Body of pancreas (tissue), 4 donors: Measurements from ENCODE around the gene COL7A1.

ENCODE experiments used
- CTCF ChIP-seq, 7 experiments: fragments of 450-650 bp in 4 of 7; fragments of 200-600 bp in 3 of 7; sonication (generic) in 3 of 7; IDR thresholded peaks; one replicate each; pipeline ENCODE4 v1.5.1; 2016 to 2019; ENCODE audit warnings: antibody characterized with exemption in 7 of 7
- POLR2A ChIP-seq, 3 donors: fragments of 450-650 bp; IDR thresholded peaks; one replicate each; pipeline ENCODE4 v1.6.1; 2016; ENCODE audit warnings: antibody characterized with exemption in 3 of 3, mild to moderate bottlenecking in 2 of 3

GRCh38 chr3:48566401-48566760 is 28.7 kb downstream of the COL7A1 start:
- TF ChIP-seq CTCF (IDR thresholded peaks at IDR 0.05) (no peak), POLR2A (IDR thresholded peaks at IDR 0.05) (no peak)
